ENCODE data around the gene LSS. TPM values are rescaled to one million over a fixed set of nuclear protein-coding genes. Genes with fewer than 3 reads are reported as not detected.
"Not testable (repeated sequence)": the region's sequence is repeated elsewhere in the genome, so short reads cannot be mapped to it uniquely, and the experiment has no call there.

Gene LSS
- total RNA-seq, 1 experiment from 2014 or later, result 45.5 TPM

DNA sequence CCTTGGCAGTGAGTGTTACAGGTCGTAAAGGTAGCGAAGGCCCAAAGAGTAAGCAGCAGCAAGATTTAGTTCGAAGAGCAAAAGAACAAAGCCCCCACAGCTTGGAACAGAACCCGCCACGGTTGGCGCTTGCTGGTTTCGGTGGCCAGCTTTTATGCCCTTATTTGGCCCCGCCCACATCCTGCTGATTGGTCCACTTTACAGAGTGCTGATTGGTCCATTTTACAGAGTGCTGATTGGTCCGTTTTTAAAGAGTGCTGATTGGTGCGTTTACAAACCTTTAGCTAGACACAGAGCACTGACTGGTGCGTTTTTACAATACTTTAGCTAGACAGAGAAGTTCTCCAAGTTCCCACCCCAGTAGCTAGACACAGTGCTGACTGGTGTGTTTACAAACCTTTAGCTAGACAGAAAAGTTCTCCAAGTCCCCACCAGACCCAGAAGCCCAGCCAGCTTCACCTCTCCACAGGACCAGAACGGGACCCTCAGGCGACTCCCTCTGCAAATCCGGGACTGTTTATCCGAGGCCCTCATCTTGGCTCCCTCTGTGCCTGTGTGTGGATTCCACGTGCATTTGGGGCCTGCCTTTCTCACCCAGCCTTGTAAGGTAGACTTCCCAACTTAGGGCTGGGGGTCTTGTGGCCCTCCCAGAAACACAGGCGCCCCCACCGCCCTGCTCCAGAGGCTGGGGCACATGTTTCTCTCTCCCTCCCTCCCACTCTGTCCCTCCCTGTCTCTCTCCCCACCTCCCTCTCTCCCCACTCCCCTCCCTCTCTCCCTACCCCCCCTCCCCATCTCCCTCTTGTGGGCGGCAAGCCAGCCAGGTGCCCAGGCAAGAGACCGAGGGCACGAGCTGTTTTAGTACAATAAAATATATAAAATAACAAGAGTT is 85.7 kb downstream of the LSS start:
- Mint-ChIP-seq H3K27ac (ENCODE audit: low read depth, unreplicated experiment) (no peak overlapping the region), H3K36me3 (ENCODE audit: insufficient read depth, unreplicated experiment) (no peaks in the 10 kb centered on the region), H3K27me3 (ENCODE audit: insufficient read depth, unreplicated experiment) (peaks cover 16% of the 10 kb centered on the region), H3K4me3 (ENCODE audit: unreplicated experiment) (no peak overlapping the region), H3K4me1 (ENCODE audit: insufficient read depth, unreplicated experiment) (peaks cover 7% of the 10 kb centered on the region), H3K9me3 (ENCODE audit: unreplicated experiment) (no peaks in the 10 kb centered on the region)
- ChIA-PET POLR2A (interaction anchor here (0.7 to 1.8 kb wide), 7 partner anchors 32 to 497 kb away, joined by 3 to 10 read pairs (median 4); partner anchors contain the start of genes LSS, MCM3AP and YBEY), CTCF (interaction anchor here (0.5 to 1.9 kb wide), 25 partner anchors 10 to 782 kb away, joined by 3 to 11 read pairs (median 4); partner anchors contain the start of gene MCM3AP)
- BruUV-seq (replicated peaks), result no TSS peak
- no peak for DNase-seq (ENCODE audit: unreplicated experiment)
- no peak for TF ChIP-seq CTCF (IDR thresholded peaks at IDR 0.05; ENCODE audit: unreplicated experiment)
- intact Hi-C loops (cut with micrococcal nuclease), result loop anchor here (5.0 kb wide), 1 partner anchor 171 kb away; no protein-coding TSS in a partner anchor

- Mint-ChIP-seq H3K4me3 (ENCODE audit: unreplicated experiment) (no peak overlapping the region), H3K9me3 (ENCODE audit: unreplicated experiment) (no peaks in the 10 kb centered on the region), H3K27ac (ENCODE audit: low read depth, unreplicated experiment) (no peak overlapping the region), H3K4me1 (ENCODE audit: insufficient read depth, unreplicated experiment) (peaks cover 7% of the 10 kb centered on the region), H3K36me3 (ENCODE audit: insufficient read depth, unreplicated experiment) (no peaks in the 10 kb centered on the region), H3K27me3 (ENCODE audit: insufficient read depth, unreplicated experiment) (peaks cover 16% of the 10 kb centered on the region)
- BruUV-seq (replicated peaks), result no TSS peak
- no peak for TF ChIP-seq CTCF (IDR thresholded peaks at IDR 0.05; ENCODE audit: unreplicated experiment)
- DNase-seq (ENCODE audit: unreplicated experiment), result no peak
- intact Hi-C loops (cut with micrococcal nuclease), result loop anchor here (5.0 kb wide), 1 partner anchor 170 kb away; no protein-coding TSS in a partner anchor
- CTCF ChIA-PET, result interaction anchor here (0.5 to 1.9 kb wide), 14 partner anchors 12 to 781 kb away, joined by 3 to 9 read pairs (median 4); no protein-coding TSS in a partner anchor
- POLR2A ChIA-PET, result interaction anchor here (0.8 to 1.0 kb wide), 2 partner anchors 87 to 90 kb away, joined by 3 read pairs; no protein-coding TSS in a partner anchor
Observed at GRCh38 chr21:46141767-46142581, 86.6 kb downstream of the LSS start.

- CTCF ChIA-PET; H3K36me3 Mint-ChIP-seq (ENCODE audit: insufficient read depth, unreplicated experiment); H3K9me3 Mint-ChIP-seq (ENCODE audit: unreplicated experiment); POLR2A ChIA-PET; H3K4me1 Mint-ChIP-seq (ENCODE audit: insufficient read depth, unreplicated experiment); H3K27ac Mint-ChIP-seq (ENCODE audit: low read depth, unreplicated experiment); H3K4me3 Mint-ChIP-seq (ENCODE audit: unreplicated experiment); BruUV-seq (replicated peaks); DNase-seq (ENCODE audit: unreplicated experiment): not testable (repeated sequence)
- intact Hi-C loops (cut with micrococcal nuclease), result loop anchor here (5.0 kb wide), 1 partner anchor 168 kb away; no protein-coding TSS in a partner anchor
- peaks cover 16% of the 10 kb centered on the region for H3K27me3 Mint-ChIP-seq (ENCODE audit: insufficient read depth, unreplicated experiment)
Observed at GRCh38 chr21:46140352-46141003, 88.1 kb downstream of the LSS start.

DNA sequence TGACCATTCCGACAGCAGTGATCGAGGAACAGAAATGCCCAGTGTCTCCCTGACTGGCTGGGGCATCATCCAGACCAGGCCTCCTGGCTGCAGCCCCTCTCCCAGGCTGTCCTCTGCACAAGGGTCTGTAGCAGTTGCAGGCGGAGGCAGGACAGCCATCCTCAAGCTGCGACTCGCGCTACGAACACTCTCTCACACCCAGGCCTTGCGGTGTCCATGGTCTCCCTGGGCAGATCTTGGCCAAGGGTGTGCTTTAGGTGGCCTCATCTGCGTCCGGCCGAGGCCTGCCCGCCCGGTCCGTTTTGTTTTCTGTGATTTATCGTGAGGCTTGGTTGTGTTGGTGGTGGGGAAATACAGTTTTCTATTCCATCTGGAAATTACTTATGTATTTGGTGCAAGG is 88.9 kb downstream of the LSS start:
- BruUV-seq (replicated peaks), result no TSS peak
- POLR2A ChIA-PET, result no interaction called here
- Mint-ChIP-seq H3K4me1 (ENCODE audit: insufficient read depth, unreplicated experiment) (peaks cover 7% of the 10 kb centered on the region), H3K9me3 (ENCODE audit: unreplicated experiment) (no peaks in the 10 kb centered on the region), H3K27me3 (ENCODE audit: insufficient read depth, unreplicated experiment) (peaks cover 16% of the 10 kb centered on the region), H3K36me3 (ENCODE audit: insufficient read depth, unreplicated experiment) (no peaks in the 10 kb centered on the region), H3K27ac (ENCODE audit: low read depth, unreplicated experiment) (no peak overlapping the region), H3K4me3 (ENCODE audit: unreplicated experiment) (no peak overlapping the region)
- CTCF ChIA-PET, result interaction anchor here (0.6 kb wide), 1 partner anchor 11 kb away, joined by 3 read pairs; no protein-coding TSS in a partner anchor
- no peak for TF ChIP-seq CTCF (IDR thresholded peaks at IDR 0.05; ENCODE audit: unreplicated experiment)
- DNase-seq (ENCODE audit: unreplicated experiment), result no peak
- intact Hi-C loops (cut with micrococcal nuclease), result loop anchor here (5.0 kb wide), 1 partner anchor 167 kb away; no protein-coding TSS in a partner anchor
